H1 (cell line): ENCODE data around the gene PPFIA2. TPM values are rescaled to one million over a fixed set of nuclear protein-coding genes. Genes with fewer than 3 reads are reported as not detected.

Source experiments
- CTCF ChIA-PET: fragments of 300-600 bp; sonication (Branson Sonifier 250); formaldehyde crosslinking; loops from one replicate; lab custom pipeline; 2021; ENCODE audit not compliant: partially characterized antibody; lab: Charles Lee
- POLR2A ChIA-PET: fragments of 300-600 bp; sonication (Branson Sonifier 250); formaldehyde crosslinking; loops from one replicate; lab custom pipeline; 2021; ENCODE audit warnings: inconsistent platforms; ENCODE audit not compliant: partially characterized antibody; lab: Charles Lee
- DNase-seq, 2 experiments: peaks; one replicate each; pipeline versions ENCODE4 v3.0.0 to v3.0.0-alpha.2; 2010 to 2022; ENCODE audit warnings: low spot score in 2 of 2, low read depth in 1 of 2, mixed read lengths in 1 of 2
- FAIRE-seq: peaks from 2 replicates; lab custom pipeline; 2011; peaks lifted over from hg19 to GRCh38; lab: Jason Lieb, UNC
- H2AFZ ChIP-seq: 2 replicates; pipeline ENCODE4 v1.8.1; 2012; ENCODE audit warnings: low read length, inconsistent platforms
- H2AK5ac ChIP-seq: 2 replicates; pipeline ENCODE4 v1.6.1; 2013; ENCODE audit warnings: low read depth, low read length
- H2BK120ac ChIP-seq: replicated peaks from 2 replicates; pipeline ENCODE3; 2013; ENCODE audit warnings: low read depth, low read length, inconsistent platforms
- H2BK12ac ChIP-seq: 2 replicates; pipeline ENCODE4 v1.6.1; 2013; ENCODE audit warnings: low read depth, low read length
- H2BK15ac ChIP-seq: 2 replicates; pipeline ENCODE4 v1.6.1; 2013; ENCODE audit warnings: low read length
- H2BK20ac ChIP-seq: 2 replicates; pipeline ENCODE4 v1.6.1; 2013; ENCODE audit warnings: low read length
- H2BK5ac ChIP-seq: 2 replicates; pipeline ENCODE4 v1.6.1; 2013; ENCODE audit warnings: low read depth, low read length
- H3K14ac ChIP-seq: 2 replicates; pipeline ENCODE4 v1.6.1; 2013; ENCODE audit warnings: inconsistent platforms; ENCODE audit not compliant: insufficient read length
- H3K18ac ChIP-seq: 2 replicates; pipeline ENCODE4 v1.6.1; 2013; ENCODE audit warnings: low read length; ENCODE audit errors: extremely low read depth
- H3K23ac ChIP-seq: 2 replicates; pipeline ENCODE4 v1.6.1; 2013; ENCODE audit warnings: inconsistent platforms; ENCODE audit not compliant: insufficient read length
- H3K23me2 ChIP-seq: 2 replicates; pipeline ENCODE4 v1.6.1; 2013; ENCODE audit warnings: low read depth, low read length
- H3K27ac ChIP-seq: 2 replicates; pipeline ENCODE4 v1.6.1; 2011; ENCODE audit warnings: low read depth, low read length, inconsistent platforms
- H3K27me3 ChIP-seq, 4 experiments: replicated peaks in 1 of 4; 1 replicate in 1 of 4; 2 replicates in 3 of 4; pipeline versions ENCODE4 v1.6.1 to v1.8.1; 2011 to 2013; ENCODE audit warnings: low read length in 3 of 4, mild to moderate bottlenecking in 3 of 4, inconsistent platforms in 2 of 4, mixed read lengths in 2 of 4, moderate library complexity in 1 of 4; ENCODE audit not compliant: control insufficient read depth in 3 of 4, insufficient read depth in 3 of 4; ENCODE audit errors: extremely low read depth in 1 of 4
- H3K36me3 ChIP-seq, 4 experiments: 2 replicates each; pipeline versions ENCODE4 v1.6.1 to v1.8.1; 2011 to 2013; ENCODE audit warnings: mild to moderate bottlenecking in 4 of 4, low read length in 3 of 4, moderate library complexity in 2 of 4, control low read depth in 1 of 4, inconsistent platforms in 1 of 4; ENCODE audit not compliant: insufficient read depth in 4 of 4, control insufficient read depth in 2 of 4
- H3K4ac ChIP-seq: replicated peaks from 2 replicates; pipeline ENCODE3; 2013; ENCODE audit warnings: low read length, low read depth, mixed read lengths, inconsistent platforms; ENCODE audit not compliant: insufficient read length
- H3K4me1 ChIP-seq, 4 experiments: replicated peaks in 1 of 4; 1 replicate in 1 of 4; 2 replicates in 3 of 4; pipeline versions ENCODE4 v1.6.1 to v1.8.1; 2011 to 2013; ENCODE audit warnings: low read length in 3 of 4, inconsistent platforms in 2 of 4, mixed read lengths in 1 of 4; ENCODE audit not compliant: insufficient read depth in 4 of 4, control insufficient read depth in 3 of 4
- H3K4me2 ChIP-seq, 2 experiments: 2 replicates each; pipeline versions ENCODE4 v1.6.1 to v1.8.1; 2011 to 2013; ENCODE audit warnings: low read depth in 2 of 2, low read length in 2 of 2, control low read depth in 1 of 2, inconsistent platforms in 1 of 2, mild to moderate bottlenecking in 1 of 2; ENCODE audit not compliant: insufficient read depth in 1 of 2
- H3K4me3 ChIP-seq, 4 experiments: fragments of 200-600, 300-600 bp in 1 of 4; sonication (generic), shearing (Covaris generic), sonication (Bioruptor Twin) in 1 of 4; 2 replicates each; pipeline versions ENCODE4 v1.5.1 to v1.8.1; 2011 to 2016; ENCODE audit warnings: low read length in 4 of 4, low read depth in 3 of 4, control low read depth in 2 of 4, inconsistent platforms in 2 of 4, mild to moderate bottlenecking in 2 of 4, mixed read lengths in 1 of 4, moderate library complexity in 1 of 4; ENCODE audit not compliant: insufficient read depth in 2 of 4; ENCODE audit errors: extremely low read depth in 1 of 4
- H3K56ac ChIP-seq: replicated peaks from 2 replicates; pipeline ENCODE3; 2013; ENCODE audit warnings: low read depth, mild to moderate bottlenecking, mixed read lengths, low read length, inconsistent platforms; ENCODE audit not compliant: insufficient read length
- H3K79me1 ChIP-seq: 2 replicates; pipeline ENCODE4 v1.6.1; 2013; ENCODE audit warnings: low read depth, low read length, control low read depth
- H3K79me2 ChIP-seq, 2 experiments: 2 replicates each; pipeline versions ENCODE4 v1.6.1 to v1.8.1; 2012 to 2013; ENCODE audit warnings: low read length in 2 of 2, mild to moderate bottlenecking in 2 of 2, inconsistent platforms in 1 of 2; ENCODE audit not compliant: insufficient read depth in 2 of 2, control insufficient read depth in 1 of 2
- H3K9ac ChIP-seq, 4 experiments: replicated peaks in 1 of 4; 1 replicate in 1 of 4; 2 replicates in 3 of 4; pipeline versions ENCODE4 v1.6.1 to v1.8.1; 2011 to 2013; ENCODE audit warnings: low read depth in 3 of 4, low read length in 3 of 4, control low read depth in 2 of 4, mild to moderate bottlenecking in 2 of 4, moderate library complexity in 2 of 4, inconsistent platforms in 1 of 4; ENCODE audit errors: extremely low read depth in 1 of 4
- H3K9me3 ChIP-seq, 2 experiments: 2 replicates each; pipeline versions ENCODE4 v1.6.1 to v1.8.1; 2012 to 2013; ENCODE audit warnings: mild to moderate bottlenecking in 2 of 2, moderate library complexity in 2 of 2, control low read depth in 1 of 2, inconsistent platforms in 1 of 2, low read depth in 1 of 2, low read length in 1 of 2, mixed read lengths in 1 of 2; ENCODE audit not compliant: insufficient read depth in 2 of 2
- H4K20me1 ChIP-seq, 2 experiments: replicated peaks in 1 of 2; 2 replicates each; pipeline versions ENCODE3 to v1.8.1; 2011 to 2013; ENCODE audit warnings: inconsistent platforms in 2 of 2, low read length in 2 of 2, mild to moderate bottlenecking in 1 of 2; ENCODE audit not compliant: insufficient read depth in 2 of 2, control insufficient read depth in 1 of 2
- H4K5ac ChIP-seq: 2 replicates; pipeline ENCODE4 v1.6.1; 2013; ENCODE audit warnings: low read length, low read depth, mixed read lengths, inconsistent platforms; ENCODE audit not compliant: insufficient read length
- H4K8ac ChIP-seq: 2 replicates; pipeline ENCODE4 v1.8.0; 2013; ENCODE audit warnings: mild to moderate bottlenecking, moderate library complexity, low read length, inconsistent platforms; ENCODE audit not compliant: insufficient read depth; ENCODE audit errors: extremely low read depth
- H4K91ac ChIP-seq: replicated peaks from 2 replicates; pipeline ENCODE3; 2013; ENCODE audit warnings: low read length, mixed read lengths, inconsistent platforms; ENCODE audit not compliant: insufficient read length
- ASH2L ChIP-seq: fragments of 200-600, 300-600 bp; sonication (generic); IDR thresholded peaks from one replicate; pipeline ENCODE4 v1.7.1; 2017; ENCODE audit warnings: low read length
- ATF2 ChIP-seq: IDR thresholded peaks from 2 replicates; pipeline ENCODE4 v1.6.1; 2012; ENCODE audit warnings: low read length, inconsistent platforms
- BACH1 ChIP-seq: IDR thresholded peaks from 2 replicates; pipeline ENCODE4 v1.6.1; 2012; ENCODE audit warnings: low read length, improper control_type of control experiment
- BRCA1 ChIP-seq: IDR thresholded peaks from 2 replicates; pipeline ENCODE4 v1.6.1; 2012; ENCODE audit warnings: low read depth, low read length, improper control_type of control experiment
- CEBPB ChIP-seq: IDR thresholded peaks from 2 replicates; pipeline ENCODE4 v1.6.1; 2012; ENCODE audit warnings: low read depth, low read length
- NANOG ChIP-seq: IDR thresholded peaks from 2 replicates; pipeline ENCODE4 v1.6.1; 2011; ENCODE audit warnings: low read length, low read depth, mild to moderate bottlenecking, inconsistent platforms; ENCODE audit not compliant: insufficient read depth, poor library complexity, severe bottlenecking
- POLR2AphosphoS5 ChIP-seq: IDR thresholded peaks from 2 replicates; pipeline ENCODE4 v1.6.1; 2011; ENCODE audit warnings: low read depth, low read length
- SAP30 ChIP-seq: fragments of 300-600 bp; sonication (generic); IDR thresholded peaks from 2 replicates; pipeline ENCODE4 v1.7.1; 2012; ENCODE audit warnings: low read length, moderate library complexity, mild to moderate bottlenecking, inconsistent platforms; ENCODE audit not compliant: insufficient read depth, insufficient replicate concordance
- USF2 ChIP-seq: IDR thresholded peaks from 2 replicates; pipeline ENCODE4 v1.6.1; 2011; ENCODE audit warnings: low read length, improper control_type of control experiment
- ZNF274 ChIP-seq: IDR thresholded peaks from 2 replicates; pipeline ENCODE4 v1.7.0; 2012; ENCODE audit warnings: low read length, borderline replicate concordance; ENCODE audit errors: extremely low read depth
- WGBS, 2 experiments: shearing (Covaris generic) in 1 of 2; methylation state at CpG; one replicate each; pipeline versions ENCODE4 v1.1.6 to v1.1.7; 2013 to 2015; ENCODE audit warnings: low lambda C conversion rate in 2 of 2, mixed read lengths in 2 of 2, inconsistent platforms in 1 of 2, low coverage in 1 of 2, missing lambda C conversion rate in 1 of 2; ENCODE audit not compliant: insufficient replicate concordance in 2 of 2, insufficient coverage in 1 of 2, insufficient read length in 1 of 2; ENCODE audit errors: extremely low coverage in 1 of 2, missing lambda C conversion rate in 1 of 2; 5-methylcytosine and 5-hydroxymethylcytosine counted together
- polyA plus RNA-seq, 7 experiments: library from polyadenylated mRNA; depleted of rRNA in 3 of 7; stranded (reverse) in 5 of 7; unstranded in 2 of 7; fragments of >200 nt in 5 of 7; fragments of 200-250 nt in 2 of 7; gene quantifications; 1 replicate in 5 of 7; 2 replicates in 1 of 7; 4 replicates in 1 of 7; pipeline versions ENCODE4 v1.2.1 to v1.2.3, GENCODE V29; 2011 to 2013; ENCODE audit warnings: missing spikeins in 2 of 7, mixed read lengths in 2 of 7
- total RNA-seq: library from RNA; stranded (reverse); fragmentation: NEBNext Ultra II Directional; extraction: Animal tissue kit (Norgen Biotek cat#: 25700); gene quantifications from 2 replicates; pipeline ENCODE4 v1.2.1, GENCODE V29; 2021

The PPFIA2 gene
- total and polyA plus RNA-seq, 2 of the 8 experiments (the other 6 are each of a cell fraction or from before 2014, with no cell fraction given) = 1.2 to 1.8 TPM

- Histone ChIP-seq H2BK120ac (no peak overlapping the region), H2AK5ac (no peak overlapping the region), H2BK15ac (no peak overlapping the region), H3K79me1 (no peaks in the 10 kb centered on the region), H3K4me3 (no peak overlapping the region), H4K5ac (no peak overlapping the region), H3K23ac (no peak overlapping the region), H3K23me2 (no peaks in the 10 kb centered on the region), H3K9ac (peak overlapping the region in 1 of 4 experiments; percentile 34; a peak in 2 of 7 replicates), H4K20me1 (peaks cover 0 to 1% of the 10 kb centered on the region in 2 experiments), H3K4me2 (no peak overlapping the region), H3K4ac (no peak overlapping the region), H3K9me3 (no peaks in the 10 kb centered on the region), H2BK12ac (no peak overlapping the region), H3K79me2 (no peaks in the 10 kb centered on the region), H3K27ac (no peak overlapping the region), H2BK20ac (no peak overlapping the region), H2AFZ (no peak overlapping the region), H3K56ac (no peak overlapping the region), H3K14ac (no peak overlapping the region), H4K8ac (no peak overlapping the region), H2BK5ac (no peak overlapping the region), H3K4me1 (no peaks in the 10 kb centered on the region), H4K91ac (no peak overlapping the region), H3K27me3 (no peaks in the 10 kb centered on the region), H3K18ac (no peak overlapping the region), H3K36me3 (no peaks in the 10 kb centered on the region)
- CTCF ChIA-PET = interaction anchor here (1.0 to 2.1 kb wide), 3 partner anchors 10 to 15 kb away, joined by 3 to 8 read pairs (median 4); no protein-coding TSS in a partner anchor
- DNase-seq (no peak), FAIRE-seq (no peak)
- 100% methylated on average over 3 of the region's 3 CpGs; no CpG with 5 or more reads in 1 of the 2 experiments for WGBS, 2 experiments
- POLR2A ChIA-PET = no interaction called here
- TF ChIP-seq SAP30 (no peak), CEBPB (no peak), NANOG (no peak), ZNF274 (no peak), BACH1 (no peak), USF2 (no peak), BRCA1 (no peak), ATF2 (no peak), POLR2AphosphoS5 (no peak), ASH2L (no peak)
Measured at GRCh38 chr12:81465191-81465590, 294.0 kb downstream of the PPFIA2 start.
